Central memory CD8-positive, alpha-beta T cell (primary cell): ENCODE measurements around the gene CERCAM.
A peak's percentile ranks its signal among the peaks of the same experiment; 100 is the strongest.

Experiments used
- ATAC-seq: fragments of 150-1000 bp; cut with Tn5 transposase; replicated peaks from 2 replicates; pipeline ENCODE4 v1.10.0; 2022; ENCODE audit warnings: mild to moderate bottlenecking, moderate FRiP score, moderate number of reproducible peaks; ENCODE audit not compliant: poor library complexity, severe bottlenecking; ENCODE audit errors: extremely low read depth
- DNase-seq, 2 donors: peaks; one replicate each; pipeline ENCODE4 v3.0.0; 2021; ENCODE audit warnings: low spot score in 2 of 2
- H3K27ac Mint-ChIP-seq: one replicate; pipeline ENCODE4 v1.8.0; 2022; ENCODE audit warnings: low read depth, mild to moderate bottlenecking, moderate library complexity, mixed read lengths
- H3K27me3 Mint-ChIP-seq: one replicate; pipeline ENCODE4 v1.8.0; 2022; ENCODE audit warnings: mixed read lengths
- H3K36me3 Mint-ChIP-seq: one replicate; pipeline ENCODE4 v1.8.0; 2022; ENCODE audit warnings: mild to moderate bottlenecking, moderate library complexity, mixed read lengths; ENCODE audit not compliant: insufficient read depth
- H3K4me1 Mint-ChIP-seq: one replicate; pipeline ENCODE4 v1.8.0; 2022; ENCODE audit warnings: mixed read lengths
- H3K4me3 Mint-ChIP-seq: one replicate; pipeline ENCODE4 v1.8.0; 2022; ENCODE audit warnings: mild to moderate bottlenecking, moderate library complexity, mixed read lengths
- H3K9me3 Mint-ChIP-seq: one replicate; pipeline ENCODE4 v1.8.0; 2022; ENCODE audit warnings: mixed read lengths

CERCAM gene

DNA sequence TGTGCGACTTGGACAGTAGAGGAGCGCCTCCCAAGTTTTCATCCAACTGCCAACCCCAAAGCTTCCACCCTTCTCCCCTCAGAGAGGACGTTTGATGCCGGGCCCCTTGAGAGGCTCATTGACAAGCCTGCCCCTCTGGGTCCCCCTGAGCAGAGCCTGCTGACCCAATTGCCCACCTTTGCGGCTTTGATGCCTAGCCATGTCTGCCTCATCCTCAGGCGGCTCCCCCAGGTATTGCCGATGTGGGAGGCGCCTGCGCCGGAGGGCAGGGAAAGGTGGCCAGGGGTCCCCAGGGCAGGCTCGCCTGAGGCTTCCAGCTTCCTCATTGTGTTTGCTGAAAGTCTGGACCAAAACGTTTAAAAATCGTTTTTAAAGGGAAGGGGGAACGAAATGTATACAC lies 36.5 kb downstream of the CERCAM start:
- Mint-ChIP-seq H3K9me3 (no peaks in the 10 kb centered on the region), H3K27ac (peak overlapping the region; percentile 92), H3K4me1 (peaks cover 23% of the 10 kb centered on the region), H3K27me3 (no peaks in the 10 kb centered on the region), H3K4me3 (peak overlapping the region; percentile 92), H3K36me3 (peaks cover 17% of the 10 kb centered on the region)
- DNase-seq: no peak
- no peak for ATAC-seq

- Mint-ChIP-seq H3K36me3 (peaks cover 30% of the 10 kb centered on the region), H3K4me1 (peaks cover 23% of the 10 kb centered on the region), H3K9me3 (no peaks in the 10 kb centered on the region), H3K27me3 (no peaks in the 10 kb centered on the region), H3K27ac (no peak overlapping the region), H3K4me3 (no peak overlapping the region)
- ATAC-seq: no peak
- no peak for DNase-seq
Measured at GRCh38 chr9:128459011-128459410, 38.4 kb downstream of the CERCAM start.

DNA sequence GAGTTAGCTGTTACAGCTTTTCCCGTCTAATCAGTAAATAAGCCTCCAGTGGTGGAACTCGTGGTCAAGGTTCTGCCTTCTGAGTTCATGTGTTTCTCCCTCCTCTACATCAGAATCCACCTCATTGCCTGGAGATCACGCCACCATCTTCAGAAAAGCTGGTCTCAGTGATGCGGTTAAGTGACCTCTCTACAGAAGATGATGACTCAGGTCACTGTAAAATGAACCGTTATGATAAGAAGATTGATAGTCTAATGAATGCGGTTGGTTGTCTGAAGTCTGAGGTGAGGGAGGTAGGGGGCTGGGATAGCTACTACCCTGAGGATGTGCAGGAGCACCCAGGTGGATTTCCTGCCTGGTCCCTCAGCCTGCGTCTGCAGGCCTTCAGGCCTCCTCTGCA lies 48.4 kb downstream of the CERCAM start:
- Mint-ChIP-seq H3K4me1 (no peaks in the 10 kb centered on the region), H3K36me3 (peaks cover 27% of the 10 kb centered on the region), H3K9me3 (no peaks in the 10 kb centered on the region), H3K27me3 (no peaks in the 10 kb centered on the region), H3K4me3 (no peak overlapping the region), H3K27ac (no peak overlapping the region)
- no peak for DNase-seq
- no peak for ATAC-seq

GRCh38 chr9:128470560-128470959 lies 49.9 kb downstream of the CERCAM start:
- DNase-seq (no peak), ATAC-seq (no peak)
- peaks cover 27% of the 10 kb centered on the region for H3K36me3 Mint-ChIP-seq
- H3K27ac Mint-ChIP-seq: no peak overlapping the region
- no peaks in the 10 kb centered on the region for H3K9me3 Mint-ChIP-seq
- H3K27me3 Mint-ChIP-seq: no peaks in the 10 kb centered on the region
- H3K4me1 Mint-ChIP-seq: no peaks in the 10 kb centered on the region
- H3K4me3 Mint-ChIP-seq: no peak overlapping the region

DNA sequence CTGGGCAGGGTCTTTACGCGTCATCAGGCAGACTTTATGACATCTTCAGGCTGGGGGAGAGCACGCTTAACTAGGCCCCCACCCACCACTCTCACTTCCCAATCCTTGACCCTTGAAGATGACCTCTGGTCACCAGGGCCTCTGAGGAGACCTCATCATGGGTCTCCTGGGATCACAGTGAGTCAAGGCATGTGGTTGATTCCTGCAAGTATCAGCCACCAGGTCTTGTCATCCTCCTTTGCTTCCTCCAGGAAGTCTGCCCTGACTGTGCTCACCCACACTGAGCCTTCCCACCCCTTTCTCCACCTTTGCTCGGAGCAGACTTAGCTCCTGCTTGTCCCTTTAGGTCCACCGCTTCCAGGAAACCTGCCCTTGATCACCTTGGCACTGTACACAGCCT lies 52.4 kb downstream of the CERCAM start:
- ATAC-seq (no peak), DNase-seq (no peak)
- Mint-ChIP-seq H3K4me3 (no peak overlapping the region), H3K4me1 (no peaks in the 10 kb centered on the region), H3K9me3 (no peaks in the 10 kb centered on the region), H3K36me3 (peaks cover 25% of the 10 kb centered on the region), H3K27me3 (no peaks in the 10 kb centered on the region), H3K27ac (peak overlapping the region; percentile 55)

GRCh38 chr9:128475867-128476266 lies 55.2 kb downstream of the CERCAM start:
- DNase-seq (no peak), ATAC-seq (no peak)
- peaks cover 7% of the 10 kb centered on the region for H3K4me1 Mint-ChIP-seq
- no peak overlapping the region for H3K27ac Mint-ChIP-seq
- no peaks in the 10 kb centered on the region for H3K9me3 Mint-ChIP-seq
- H3K27me3 Mint-ChIP-seq: no peaks in the 10 kb centered on the region
- H3K36me3 Mint-ChIP-seq: peaks cover 24% of the 10 kb centered on the region
- H3K4me3 Mint-ChIP-seq: no peak overlapping the region

- no peaks in the 10 kb centered on the region for H3K9me3 Mint-ChIP-seq
- peaks cover 7% of the 10 kb centered on the region for H3K4me1 Mint-ChIP-seq
- H3K4me3 Mint-ChIP-seq: no peak overlapping the region
- no peak for DNase-seq
- no peak for ATAC-seq
- H3K27ac Mint-ChIP-seq: peak overlapping the region; percentile 13
- H3K27me3 Mint-ChIP-seq: no peaks in the 10 kb centered on the region
- H3K36me3 Mint-ChIP-seq: peaks cover 33% of the 10 kb centered on the region
Measured at GRCh38 chr9:128479262-128479661, 58.6 kb downstream of the CERCAM start.

DNA sequence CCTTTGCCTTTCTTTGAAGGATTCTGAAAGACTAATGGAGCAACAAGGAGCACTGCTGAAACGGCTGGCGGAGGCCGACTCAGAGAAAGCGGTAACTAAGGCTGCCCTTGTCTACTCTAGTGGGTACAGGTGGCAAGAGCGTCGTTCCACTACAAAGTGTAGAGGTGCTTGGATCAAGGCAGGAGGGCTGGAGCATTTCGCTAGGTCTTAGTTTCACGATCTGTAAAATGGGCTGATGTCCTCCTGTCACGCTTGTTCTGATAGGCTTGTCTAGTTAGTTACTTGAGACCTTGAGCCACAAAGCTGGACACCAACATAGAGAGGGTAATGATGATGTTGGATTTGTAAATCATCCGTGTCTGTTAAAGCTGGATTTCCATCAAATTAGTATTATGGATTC lies 60.9 kb downstream of the CERCAM start:
- peaks cover 32% of the 10 kb centered on the region for H3K36me3 Mint-ChIP-seq
- no peak overlapping the region for H3K4me3 Mint-ChIP-seq

DNA sequence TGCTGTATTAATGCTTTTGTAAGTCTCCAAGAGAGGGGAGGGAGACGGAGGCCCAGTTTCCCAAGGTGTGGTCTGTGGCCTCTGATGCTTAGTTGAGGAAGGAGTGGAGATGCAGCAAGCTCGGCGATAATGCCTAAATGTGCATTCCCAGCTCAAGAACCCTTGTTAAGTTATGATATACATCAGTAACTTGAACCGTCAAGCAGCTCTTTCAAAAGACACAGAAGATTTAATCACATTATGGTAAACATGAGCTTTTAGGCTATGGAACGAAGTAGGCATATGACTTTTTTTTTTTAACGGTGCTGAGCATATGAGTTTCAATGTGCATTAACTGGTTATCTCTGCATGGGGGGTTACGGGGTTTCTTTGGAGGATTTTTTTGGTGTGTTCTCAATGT lies 61.5 kb downstream of the CERCAM start:
- Mint-ChIP-seq H3K9me3 (no peaks in the 10 kb centered on the region), H3K4me3 (no peak overlapping the region), H3K27ac (no peak overlapping the region), H3K36me3 (peaks cover 35% of the 10 kb centered on the region), H3K4me1 (peaks cover 7% of the 10 kb centered on the region), H3K27me3 (no peaks in the 10 kb centered on the region)
- DNase-seq (no peak), ATAC-seq (no peak)

More for the DNA sequence above, 60.9 kb downstream of the CERCAM start:
- Mint-ChIP-seq H3K27ac (no peak overlapping the region), H3K27me3 (no peaks in the 10 kb centered on the region), H3K9me3 (no peaks in the 10 kb centered on the region), H3K4me1 (peaks cover 7% of the 10 kb centered on the region)
- ATAC-seq: no peak
- no peak for DNase-seq

DNA sequence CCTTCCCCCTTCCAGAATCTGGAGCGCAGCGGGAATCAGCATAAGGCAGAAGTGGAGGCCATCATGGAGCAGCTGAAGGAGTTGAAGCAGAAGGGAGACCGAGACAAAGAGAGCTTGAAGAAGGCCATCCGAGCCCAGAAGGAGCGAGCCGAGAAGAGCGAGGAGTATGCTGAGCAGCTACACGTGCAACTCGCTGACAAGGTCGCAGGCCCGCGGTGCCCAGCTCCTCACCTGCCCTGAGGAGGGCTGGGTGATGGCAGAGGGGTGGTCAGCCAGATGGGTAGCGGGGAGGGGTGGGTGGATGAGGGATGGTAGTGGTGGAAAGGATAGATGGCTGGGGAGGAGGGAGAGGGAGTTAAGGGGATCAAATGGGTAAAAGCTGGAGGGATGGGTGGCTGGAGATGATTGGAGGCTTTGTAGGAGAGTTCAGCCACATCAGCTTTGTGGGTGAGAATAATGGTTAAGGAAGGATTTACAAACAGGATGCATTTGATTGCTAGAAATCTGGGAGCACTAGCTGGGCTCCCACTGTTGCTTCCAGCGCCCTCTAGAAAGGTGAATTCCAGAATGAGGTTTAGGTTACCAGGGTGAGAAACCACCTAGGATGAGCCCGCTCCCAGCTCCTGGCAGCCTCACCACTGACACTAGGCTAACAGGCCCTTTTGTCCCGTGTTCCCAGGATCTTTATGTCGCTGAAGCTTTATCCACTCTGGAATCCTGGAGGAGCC lies 64.2 kb downstream of the CERCAM start:
- no peaks in the 10 kb centered on the region for H3K4me1 Mint-ChIP-seq
- H3K36me3 Mint-ChIP-seq: peaks cover 38% of the 10 kb centered on the region
- no peaks in the 10 kb centered on the region for H3K27me3 Mint-ChIP-seq
- DNase-seq (no peak), ATAC-seq (no peak)
- H3K4me3 Mint-ChIP-seq: no peak overlapping the region
- no peaks in the 10 kb centered on the region for H3K9me3 Mint-ChIP-seq
- H3K27ac Mint-ChIP-seq: no peak overlapping the region

- no peaks in the 10 kb centered on the region for H3K4me1 Mint-ChIP-seq
- peaks cover 41% of the 10 kb centered on the region for H3K36me3 Mint-ChIP-seq
- no peaks in the 10 kb centered on the region for H3K27me3 Mint-ChIP-seq
- no peak overlapping the region for H3K27ac Mint-ChIP-seq
- no peak for ATAC-seq
- no peak overlapping the region for H3K4me3 Mint-ChIP-seq
- no peak for DNase-seq
- H3K9me3 Mint-ChIP-seq: no peaks in the 10 kb centered on the region
Measured at GRCh38 chr9:128485414-128485855, 64.8 kb downstream of the CERCAM start.

DNA sequence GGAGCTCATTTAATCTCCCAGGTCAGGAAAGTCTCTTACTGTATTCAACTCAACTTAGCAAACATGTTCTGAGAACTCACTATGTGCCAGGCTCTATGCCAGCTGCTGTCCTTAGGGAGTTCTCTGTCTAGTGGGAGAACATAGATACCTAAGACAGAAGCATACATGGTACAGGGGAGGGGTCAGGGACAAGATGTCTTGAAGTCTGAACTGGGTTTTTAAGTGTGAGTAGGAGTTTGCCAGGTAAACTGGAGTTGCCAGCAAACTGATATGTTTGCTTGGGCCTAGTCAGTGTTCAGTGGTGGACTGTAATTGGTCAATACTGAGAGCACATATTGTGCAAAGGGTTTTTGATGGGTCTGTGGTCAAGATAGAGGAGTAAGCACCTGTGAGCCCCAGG lies 65.5 kb downstream of the CERCAM start:
- no peak for ATAC-seq
- Mint-ChIP-seq H3K36me3 (peaks cover 38% of the 10 kb centered on the region), H3K4me3 (no peak overlapping the region), H3K4me1 (no peaks in the 10 kb centered on the region), H3K27me3 (no peaks in the 10 kb centered on the region), H3K9me3 (no peaks in the 10 kb centered on the region), H3K27ac (no peak overlapping the region)
- no peak for DNase-seq
